Activated naive CD4-positive, alpha-beta T cell (primary cell): ENCODE results near the gene FAM177A1.
A peak's percentile ranks its signal among the peaks of the same experiment; 100 is the strongest.
"Not testable (repeated sequence)": the region's sequence is repeated elsewhere in the genome, so short reads cannot be mapped to it uniquely, and the experiment has no call there.

Experiments used
- DNase-seq, 4 experiments: peaks; one replicate each; lab custom pipeline; 2025; lab: John Stamatoyannopoulos, UW

The FAM177A1 gene

DNA sequence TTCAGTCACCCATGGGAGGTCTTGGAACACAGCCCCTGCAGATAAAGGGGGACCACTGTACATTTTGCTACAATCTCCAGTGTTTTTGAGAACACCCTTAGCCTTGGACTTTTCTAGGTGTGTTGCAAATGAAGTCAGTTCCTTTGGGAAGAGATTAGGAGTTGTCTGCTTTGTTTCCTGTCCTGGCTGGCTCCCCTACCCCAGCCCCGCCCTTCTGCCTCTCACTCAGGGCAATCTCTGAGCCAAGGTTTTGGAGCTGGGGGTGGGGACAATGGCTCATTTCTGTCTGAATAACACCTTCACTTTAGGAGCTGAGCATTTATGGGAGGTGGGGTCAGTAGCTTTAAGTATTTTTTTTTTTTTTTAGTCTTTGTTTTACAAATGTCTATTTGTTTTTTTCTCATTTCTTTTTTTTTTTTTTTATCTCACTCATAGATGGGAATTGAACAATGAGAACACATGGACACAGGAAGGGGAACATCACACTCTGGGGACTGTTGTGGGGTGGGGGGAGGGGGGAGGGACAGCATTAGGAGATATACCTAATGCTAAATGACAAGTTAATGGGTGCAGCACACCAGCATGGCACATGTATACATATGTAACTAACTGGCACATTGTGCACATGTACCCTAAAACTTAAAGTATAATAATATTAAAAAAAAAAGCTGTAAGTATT lies 15.2 kb downstream of the FAM177A1 start:
- not testable (repeated sequence) for DNase-seq

DNA sequence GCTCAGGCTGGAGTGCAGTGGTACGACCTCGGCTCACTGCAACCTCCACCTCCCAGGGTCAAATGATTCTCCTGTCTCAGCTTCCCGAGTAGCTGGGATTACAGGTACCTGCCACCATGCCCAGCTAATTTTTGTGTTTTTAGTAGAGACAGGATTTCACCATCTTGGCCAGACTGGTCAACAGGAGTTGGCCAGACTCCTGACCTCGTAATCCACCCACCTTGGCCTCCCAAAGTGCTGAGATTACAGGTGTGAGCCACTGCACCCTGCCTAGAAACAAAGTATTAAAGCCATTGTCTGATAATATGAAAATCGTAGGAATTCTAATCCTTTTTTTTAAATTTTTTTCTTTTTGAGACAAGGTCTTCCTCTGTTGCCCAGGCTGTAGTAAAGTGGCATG lies 19.7 kb downstream of the FAM177A1 start:
- DNase-seq: not testable (repeated sequence)

DNA sequence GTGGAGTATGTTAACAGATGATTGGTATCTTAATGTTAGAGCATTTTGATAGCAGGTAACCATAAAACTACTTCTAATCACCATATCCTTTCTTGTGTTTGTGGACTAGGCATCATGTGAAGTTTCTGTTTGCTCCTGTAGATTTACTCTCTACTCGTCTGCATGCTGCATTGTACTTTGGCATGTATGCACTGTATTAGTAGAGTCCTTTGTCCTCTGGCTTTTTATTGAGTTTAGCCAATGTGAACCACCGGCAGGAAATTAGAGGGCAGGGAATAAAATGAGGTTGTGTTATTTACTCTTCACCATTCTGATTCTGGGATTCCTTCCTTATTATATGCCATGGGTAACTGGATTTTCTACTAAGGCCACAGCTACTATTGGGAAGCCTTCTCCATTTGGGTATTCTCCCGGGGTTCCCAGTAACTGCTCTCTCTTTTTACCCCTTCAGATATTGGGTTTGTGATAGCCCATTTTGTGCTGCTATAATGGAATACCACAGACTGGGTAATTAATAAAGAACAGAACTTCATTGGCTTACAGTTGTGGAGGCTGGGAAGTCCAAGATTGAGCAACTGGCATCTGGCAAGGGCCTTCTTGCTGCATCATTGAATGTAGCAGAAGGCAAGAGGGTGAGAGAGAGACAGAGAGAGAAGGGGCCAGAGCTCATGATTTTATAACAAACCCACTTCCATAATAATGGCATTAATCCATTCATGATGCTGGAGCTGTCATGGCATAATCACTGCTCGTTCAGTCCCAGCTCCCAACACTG lies 22.4 kb downstream of the FAM177A1 start:
- DNase-seq: no peak

DNA sequence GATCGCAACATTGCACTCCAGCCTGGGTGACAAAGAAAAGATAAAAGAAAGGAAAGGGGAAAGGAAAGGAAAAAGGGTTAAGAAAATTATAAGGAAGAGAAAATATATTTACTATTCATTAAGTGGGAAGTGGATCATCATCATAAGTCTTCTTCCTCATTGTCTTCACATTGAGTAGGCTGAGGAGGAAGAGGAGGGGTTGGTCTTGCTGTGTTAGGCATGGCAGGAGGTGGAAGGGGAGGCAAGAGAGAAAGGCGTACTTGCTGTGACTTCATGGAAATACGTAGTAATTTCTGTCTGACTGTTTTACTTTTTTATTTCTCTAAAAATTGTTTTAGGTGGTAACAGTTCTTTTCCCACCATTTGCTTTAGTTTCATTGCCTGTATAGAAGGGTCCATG lies 26.2 kb downstream of the FAM177A1 start:
- no peak for DNase-seq

DNA sequence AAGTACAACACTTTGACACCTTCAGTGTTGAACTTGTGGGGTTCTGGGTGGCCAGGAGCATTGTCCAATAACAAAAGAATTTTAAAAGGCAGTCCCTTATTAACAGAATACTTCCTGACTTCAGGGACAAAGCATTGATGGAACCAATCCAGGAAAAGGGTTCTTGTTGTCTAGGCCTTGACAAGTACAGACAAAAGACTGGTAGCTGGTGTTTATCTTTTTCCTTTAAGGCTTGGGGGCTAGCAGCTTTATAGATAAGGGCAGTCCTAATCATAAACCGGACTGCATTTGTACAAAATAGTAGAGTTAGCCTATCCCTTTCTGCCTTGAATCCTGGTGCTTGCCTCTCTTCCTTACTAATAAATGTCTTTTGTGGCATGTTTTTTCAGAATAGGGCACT lies 27.4 kb downstream of the FAM177A1 start:
- no peak for DNase-seq

DNA sequence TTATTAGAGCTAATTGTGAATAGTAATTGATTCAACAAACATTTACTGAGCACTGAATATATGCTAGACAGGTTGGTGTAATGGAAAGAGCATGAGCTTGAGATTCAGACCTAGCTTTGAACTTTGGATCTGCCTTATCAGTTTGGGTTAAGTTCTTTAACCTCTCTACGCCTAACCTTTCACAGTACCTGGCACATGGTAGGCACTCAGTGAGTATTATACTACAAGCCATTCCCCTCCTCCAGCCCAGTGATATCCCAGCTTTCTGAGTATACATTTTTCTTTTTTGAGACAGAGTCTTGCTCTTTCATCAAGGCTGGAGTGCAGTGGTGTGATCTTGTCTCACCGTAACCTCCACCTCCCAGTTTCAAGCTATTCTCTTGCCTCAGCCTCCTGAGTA lies 32.0 kb downstream of the FAM177A1 start:
- no peak for DNase-seq

DNA sequence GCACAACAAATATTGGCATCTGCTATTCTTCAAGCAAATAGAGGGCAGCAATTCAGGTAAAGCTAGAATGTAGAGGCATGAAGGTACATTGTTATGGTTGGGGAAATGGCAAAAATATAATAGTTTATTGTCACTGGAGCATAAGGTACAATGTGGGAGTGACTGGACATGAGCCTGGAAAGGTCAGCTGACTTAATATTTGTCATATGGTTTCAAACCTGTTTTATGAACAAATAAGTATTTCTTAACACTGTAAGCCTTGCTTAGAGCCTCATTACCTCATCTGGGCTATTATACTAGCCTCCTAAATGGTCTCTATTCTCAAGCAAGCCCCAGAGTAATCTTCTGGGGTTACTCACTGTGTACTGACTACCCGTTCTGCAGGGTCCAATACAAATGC lies 33.7 kb downstream of the FAM177A1 start:
- DNase-seq: no peak

DNA sequence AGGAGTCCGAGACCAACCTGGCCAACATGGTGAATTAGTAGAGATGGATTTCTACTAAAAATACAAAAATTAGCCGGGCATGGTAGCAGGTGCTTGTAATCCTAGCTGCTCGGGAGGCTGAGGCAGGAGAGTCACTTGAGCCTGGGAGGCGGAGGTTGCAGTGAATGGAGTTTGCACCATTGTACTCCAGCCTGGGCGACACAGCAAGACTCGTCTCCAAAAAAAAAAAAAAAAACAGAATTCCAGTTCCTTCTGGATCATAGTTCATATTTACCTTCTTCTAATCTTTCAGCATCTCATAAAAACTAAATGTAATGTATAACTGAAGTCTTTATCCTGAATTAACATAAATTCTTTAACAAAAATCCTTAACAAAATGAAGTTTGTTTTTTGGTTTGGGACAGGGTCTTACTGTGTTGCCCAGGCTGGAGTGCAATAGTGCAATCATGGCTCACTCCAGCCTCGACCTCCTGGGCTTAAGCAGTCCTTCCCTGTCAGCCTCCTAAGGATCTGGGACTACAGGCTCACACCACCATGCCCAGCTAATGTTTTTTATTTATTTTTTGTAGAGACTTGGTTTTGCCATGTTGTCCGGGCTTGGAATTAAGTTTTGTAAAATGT lies 37.6 kb downstream of the FAM177A1 start:
- no peak for DNase-seq

DNA sequence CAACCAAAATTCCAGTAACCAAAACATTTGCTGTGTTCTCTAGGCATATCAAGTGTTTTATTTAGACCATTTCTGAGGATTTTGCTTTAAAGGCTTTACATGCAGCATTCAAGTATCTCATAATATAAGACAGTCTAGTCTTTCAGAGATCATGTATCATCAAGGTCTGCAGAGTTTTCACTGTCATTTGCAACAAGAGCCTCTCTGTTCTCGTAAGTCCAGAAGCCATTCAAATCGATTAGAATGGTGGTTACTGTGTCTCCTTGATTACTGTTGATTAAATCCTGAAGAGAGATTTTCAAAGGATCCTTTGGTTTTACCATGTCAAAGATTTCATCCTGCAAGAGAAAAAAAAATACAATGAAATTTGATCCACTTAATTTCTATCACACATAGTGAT lies 39.4 kb downstream of the FAM177A1 start:
- DNase-seq: no peak

DNA sequence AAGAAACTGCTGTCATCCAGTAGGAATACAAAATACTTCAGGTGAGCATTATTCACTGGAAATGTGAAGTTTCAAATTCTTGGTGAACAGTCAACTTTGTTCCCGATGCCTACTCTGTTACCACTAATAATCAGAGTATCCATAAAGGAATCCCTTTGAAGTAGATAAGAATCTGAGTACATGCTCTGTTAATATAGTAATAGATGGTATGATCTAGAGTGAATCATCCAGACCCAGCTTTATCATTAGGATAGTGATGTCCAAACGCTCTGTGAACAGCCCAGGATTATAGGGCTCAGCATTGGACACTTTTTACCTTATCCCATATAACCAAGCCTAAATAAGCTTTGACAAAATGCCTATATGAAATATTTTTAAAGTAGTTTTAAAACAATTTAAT lies 42.4 kb downstream of the FAM177A1 start:
- no peak for DNase-seq

DNA sequence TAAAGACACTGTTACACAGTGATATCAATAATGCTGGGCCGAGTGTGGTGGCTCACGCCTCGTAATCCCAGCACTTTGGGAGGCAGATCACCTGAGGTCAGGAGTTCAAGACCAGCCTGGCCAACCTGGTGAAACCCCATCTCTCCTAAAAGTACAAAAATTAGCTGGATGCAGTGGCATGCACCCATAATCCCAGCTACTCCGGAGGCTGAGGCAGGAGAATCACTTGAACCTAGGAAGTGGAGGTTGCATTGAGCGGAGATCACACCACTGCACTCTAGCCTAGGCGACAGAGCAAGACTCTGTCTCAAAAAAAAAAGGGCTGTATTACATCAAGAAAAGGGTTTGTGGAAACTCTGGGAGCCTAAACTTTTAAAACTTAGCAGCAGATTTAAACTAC lies 48.6 kb downstream of the FAM177A1 start:
- DNase-seq: not testable (repeated sequence)

DNA sequence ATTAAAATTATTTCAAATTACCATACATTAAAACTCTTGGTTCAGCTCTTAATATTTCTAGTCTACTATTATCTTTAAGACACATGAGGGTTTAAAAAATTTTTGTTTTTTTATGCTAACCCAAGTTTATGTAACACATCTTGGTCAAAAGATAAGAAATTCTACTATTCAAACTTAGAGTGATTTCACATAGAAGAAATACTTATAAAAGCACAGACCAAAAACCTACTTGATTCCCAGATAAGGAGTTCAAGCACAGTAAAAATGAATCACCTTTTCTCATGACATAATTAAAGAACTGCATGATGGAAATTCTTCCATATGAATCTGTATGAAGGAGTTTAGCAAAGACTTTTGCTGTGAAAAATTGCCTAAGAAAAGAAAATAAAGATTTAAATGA lies 61.8 kb downstream of the FAM177A1 start:
- DNase-seq: no peak

DNA sequence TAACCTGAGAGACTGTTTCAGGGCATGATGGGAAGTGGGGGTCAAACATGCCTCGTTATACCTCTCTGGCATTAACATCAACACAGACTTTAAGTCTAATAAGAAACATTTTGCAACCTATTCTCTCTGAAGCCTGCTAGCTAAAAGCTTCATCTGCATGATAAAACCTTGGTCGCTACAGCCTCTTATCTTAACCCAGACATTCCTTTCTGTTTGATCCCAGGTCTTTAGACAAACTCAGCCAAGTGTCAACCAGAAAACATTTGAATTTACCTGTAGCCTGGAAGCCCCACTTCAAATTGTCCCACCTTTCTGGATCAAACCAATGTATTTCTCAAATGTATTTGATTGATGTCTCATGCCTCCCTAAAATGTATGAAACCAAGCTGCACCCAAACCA lies 66.6 kb downstream of the FAM177A1 start:
- DNase-seq: no peak

DNA sequence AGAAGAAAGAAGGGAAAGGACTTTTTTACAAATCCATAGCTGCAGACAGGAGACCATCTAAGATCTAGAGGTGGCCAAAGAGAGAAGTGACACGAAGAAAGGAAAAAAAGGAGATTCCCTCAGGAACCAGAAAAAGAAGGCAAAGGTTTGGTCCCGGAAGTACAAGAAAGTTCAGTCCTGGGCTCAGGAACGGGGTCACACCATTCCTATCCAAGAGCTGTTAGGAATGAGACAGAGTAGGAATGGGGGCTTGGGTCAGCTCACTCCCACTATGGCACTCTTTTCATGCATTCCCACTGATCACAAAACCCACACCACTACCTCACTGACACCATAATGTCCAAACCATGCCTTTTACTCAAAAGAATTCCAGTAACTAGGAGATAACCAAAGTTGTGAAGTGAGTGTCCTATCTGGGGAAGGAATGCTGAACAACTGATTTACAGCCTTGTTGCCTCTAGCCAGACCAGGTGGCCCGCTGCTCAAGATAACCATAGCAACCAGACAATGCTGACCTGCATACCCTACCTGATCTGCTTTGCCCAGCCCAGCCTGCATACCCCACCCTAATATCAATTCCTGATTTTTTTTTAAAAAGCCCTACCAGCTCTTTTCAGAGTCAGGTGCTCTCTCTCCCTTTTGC lies 67.4 kb downstream of the FAM177A1 start:
- DNase-seq: no peak

DNA sequence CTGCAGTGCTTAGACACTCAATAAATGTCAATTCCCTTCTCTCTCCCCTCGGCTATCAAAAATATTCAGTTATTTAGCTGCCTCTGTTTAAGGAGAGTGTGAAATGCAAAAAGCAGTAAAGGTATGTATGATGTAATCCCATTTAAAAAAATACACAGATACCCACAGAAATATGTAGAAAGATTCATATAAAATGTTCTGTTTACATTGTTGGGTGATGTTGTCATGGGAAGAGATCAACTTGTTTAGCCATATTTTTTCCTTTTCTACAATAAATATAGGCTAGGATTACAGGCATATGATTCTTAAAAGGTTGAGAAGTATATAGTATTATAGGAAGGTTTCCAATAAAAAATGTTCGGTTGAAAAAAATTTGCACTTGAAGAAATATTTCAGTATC lies 68.0 kb downstream of the FAM177A1 start:
- no peak for DNase-seq

DNA sequence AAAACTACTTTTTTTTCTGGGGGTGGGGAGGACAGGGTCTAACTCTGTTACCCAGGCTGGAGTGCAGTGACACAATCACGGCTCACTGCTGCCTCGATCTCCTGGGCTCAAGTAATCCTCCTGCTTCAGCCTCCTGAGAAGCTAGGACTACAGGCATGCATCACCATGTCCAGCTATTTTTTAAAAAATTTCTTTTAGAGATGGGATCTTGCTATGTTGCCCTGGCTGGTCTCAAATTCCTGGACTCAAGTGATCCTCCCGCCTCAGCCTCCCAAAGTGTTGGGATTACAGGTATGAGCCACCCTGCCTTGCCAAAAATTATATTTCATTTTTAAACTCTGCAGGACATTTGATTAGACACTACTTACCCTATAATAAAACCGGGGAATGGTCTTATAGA lies 70.2 kb downstream of the FAM177A1 start:
- no peak for DNase-seq

DNA sequence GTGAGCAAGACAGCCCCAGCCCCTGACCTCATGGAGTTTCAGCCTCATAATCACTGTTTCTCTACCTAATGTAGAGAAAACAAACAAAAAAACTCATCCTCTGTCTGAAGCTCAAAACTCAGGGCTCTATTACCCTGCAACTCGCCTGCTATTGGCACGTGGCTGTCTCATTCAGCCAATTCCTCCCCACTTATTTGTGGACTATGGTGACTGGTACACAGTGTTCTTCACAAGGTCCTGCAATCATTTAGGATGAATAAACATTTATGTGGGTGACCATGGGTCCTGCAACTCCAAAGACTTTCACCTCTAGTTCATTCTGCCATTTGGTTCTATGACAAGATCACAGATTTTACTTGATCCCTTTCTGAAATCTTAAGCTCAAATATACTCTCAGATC lies 71.0 kb downstream of the FAM177A1 start:
- DNase-seq: no peak

DNA sequence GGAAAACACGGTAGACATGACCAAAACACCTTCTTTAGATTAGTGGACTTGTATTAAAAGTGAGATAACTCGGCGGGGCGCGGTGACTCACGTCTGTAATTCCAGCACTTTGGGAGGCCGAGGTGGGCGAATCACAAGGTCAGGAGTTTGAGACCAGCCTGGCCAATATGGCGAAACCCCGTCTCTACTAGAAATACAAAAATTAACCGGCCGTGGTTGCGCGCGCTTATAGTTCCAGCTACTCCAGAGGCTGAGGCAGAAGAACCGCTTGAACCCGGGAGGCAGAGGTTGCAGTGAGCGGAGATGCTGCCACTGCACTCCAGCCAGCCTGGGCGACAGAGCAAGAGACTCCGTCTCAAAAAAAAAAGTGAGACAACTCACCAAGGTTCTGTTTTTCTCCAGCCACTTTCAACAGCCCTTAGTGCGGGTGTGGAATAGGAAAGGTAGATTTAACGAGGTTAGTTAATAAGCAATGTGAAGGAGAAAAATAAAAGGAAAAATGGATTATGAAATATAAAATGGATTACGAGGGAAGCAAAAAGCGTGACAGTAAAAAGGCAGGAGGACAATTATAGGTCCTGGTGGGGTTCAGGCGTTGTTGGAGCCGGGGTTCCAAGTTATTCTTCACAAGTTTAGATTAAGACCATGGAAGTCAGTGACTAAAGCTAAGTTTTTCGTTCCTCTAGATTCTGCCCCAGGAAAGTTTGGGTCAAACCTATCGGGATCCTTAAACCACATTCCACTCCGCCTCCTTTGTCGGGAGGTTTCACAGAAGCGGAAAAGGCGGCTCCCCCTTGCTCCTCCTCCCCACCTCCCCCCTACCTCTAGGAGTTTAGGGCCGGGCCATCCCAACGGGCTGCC lies 75.2 kb downstream of the FAM177A1 start:
- DNase-seq: no peak

DNA sequence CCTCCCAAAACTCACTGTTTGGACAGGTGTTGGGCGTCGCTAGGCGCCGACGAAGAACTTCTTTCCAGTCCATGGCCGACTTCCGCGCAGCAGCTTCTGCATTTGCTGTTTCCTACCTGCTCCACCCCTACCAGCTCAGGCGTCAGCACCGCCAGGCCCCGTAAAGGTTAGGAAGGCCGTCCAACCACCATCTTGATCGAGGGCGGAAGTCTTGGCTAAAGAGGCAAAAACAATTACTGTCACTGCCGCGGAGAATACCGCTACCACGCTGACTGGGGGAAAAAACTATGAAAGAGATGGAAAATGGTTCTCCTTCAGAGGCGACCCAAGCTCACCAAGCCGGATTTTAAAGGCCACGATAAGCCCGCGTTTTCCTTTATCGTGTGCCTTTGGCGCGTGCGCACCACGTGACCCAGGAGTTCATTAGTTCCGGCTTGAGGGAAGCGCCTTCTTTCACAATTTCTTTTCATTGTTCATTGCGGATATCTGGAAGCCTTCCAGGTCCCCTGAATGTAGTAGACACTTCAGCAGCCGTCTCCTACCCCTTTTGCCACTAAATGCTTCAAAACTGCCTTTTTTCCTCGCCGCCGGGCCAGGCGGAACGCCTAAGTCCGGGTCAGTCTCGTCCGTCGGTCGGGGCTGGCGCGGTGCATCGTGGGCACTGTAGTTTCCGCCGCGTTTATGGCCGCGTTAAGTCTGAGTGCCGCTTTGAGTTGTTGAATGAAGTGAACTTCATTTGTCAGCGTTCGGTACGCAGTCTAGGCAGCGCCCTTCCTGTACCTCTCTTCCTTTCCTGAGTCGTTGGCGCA lies 76.0 kb downstream of the FAM177A1 start, which contains the start of the genes PPP2R3C and PRORP:
Gene PPP2R3C (minus strand): TSS at position 104 of the 809 bp plus-strand sequence. CDS start 31 bp downstream, at position 73.
Gene PRORP (plus strand): TSS at position 666 of the 809 bp plus-strand sequence. CDS start 694 bp downstream, outside the sequence.
- peak; percentile 64 to 86 (median 80) for DNase-seq

DNA sequence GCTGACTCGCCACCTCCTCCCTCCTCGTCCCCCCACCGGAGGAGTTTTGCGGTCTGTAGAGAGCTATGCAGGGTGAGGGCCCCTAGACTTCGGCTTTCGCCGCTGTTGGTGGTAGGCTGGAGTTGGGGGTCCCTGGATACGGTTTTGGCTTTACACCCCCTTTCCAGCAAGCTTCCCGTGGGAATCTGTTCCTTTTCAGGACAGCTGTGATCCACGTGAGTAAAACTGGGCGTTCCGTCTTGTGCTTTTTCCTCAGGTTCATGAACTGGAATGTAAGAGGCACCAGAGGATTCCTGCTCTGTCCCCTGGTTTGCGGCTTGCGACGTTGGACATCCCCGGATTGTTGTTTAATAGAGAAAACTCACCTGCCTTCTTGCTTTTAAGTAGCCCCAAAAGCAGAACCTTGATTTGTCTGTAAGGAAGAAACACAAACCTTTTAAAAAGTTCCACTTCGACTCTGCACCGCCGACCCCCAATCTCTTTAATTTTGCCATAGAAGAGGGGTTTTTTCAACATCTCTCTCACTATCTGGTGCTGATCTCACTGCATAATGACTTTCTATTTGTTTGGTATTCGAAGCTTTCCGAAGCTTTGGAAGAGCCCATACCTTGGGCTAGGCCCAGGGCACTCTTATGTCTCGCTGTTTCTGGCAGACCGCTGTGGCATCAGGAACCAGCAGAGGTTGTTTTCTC lies 76.8 kb downstream of the FAM177A1 start:
- DNase-seq: peak in 1 of 4 experiments; percentile 37
